Osteocyte (in vitro differentiated cells): ENCODE measurements around the gene SLC45A1. TPM values are rescaled to one million over a fixed set of nuclear protein-coding genes. Genes with fewer than 3 reads are reported as not detected.

Experiments used
- DNase-seq: peaks from one replicate; pipeline ENCODE4 v3.0.0; 2021; ENCODE audit warnings: mixed read lengths; ENCODE audit not compliant: unreplicated experiment; ENCODE audit errors: extremely low spot score
- H3K27ac Mint-ChIP-seq: one replicate; pipeline ENCODE4 v1.8.0; 2021; ENCODE audit warnings: mild to moderate bottlenecking, mixed read lengths; ENCODE audit not compliant: unreplicated experiment
- H3K27me3 Mint-ChIP-seq: one replicate; pipeline ENCODE4 v1.8.0; 2021; ENCODE audit warnings: mixed read lengths; ENCODE audit not compliant: unreplicated experiment
- H3K36me3 Mint-ChIP-seq: one replicate; pipeline ENCODE4 v1.8.0; 2021; ENCODE audit warnings: mixed read lengths; ENCODE audit not compliant: unreplicated experiment
- H3K4me1 Mint-ChIP-seq: one replicate; pipeline ENCODE4 v1.8.0; 2021; ENCODE audit warnings: mixed read lengths; ENCODE audit not compliant: unreplicated experiment
- H3K4me3 Mint-ChIP-seq: one replicate; pipeline ENCODE4 v1.8.0; 2021; ENCODE audit warnings: mild to moderate bottlenecking, moderate library complexity, mixed read lengths; ENCODE audit not compliant: unreplicated experiment
- H3K9me3 Mint-ChIP-seq: one replicate; pipeline ENCODE4 v1.8.0; 2021; ENCODE audit warnings: mixed read lengths; ENCODE audit not compliant: unreplicated experiment
- total RNA-seq: library from RNA; stranded (reverse); gene quantifications from 2 replicates; pipeline ENCODE4 v1.2.1, GENCODE V29; 2021
- TF ChIP-seq, protein P1 (sequence below): fragments of 200-600 bp; sonication (generic); IDR thresholded peaks from 2 replicates; pipeline ENCODE4 v1.5.0; 2021; ENCODE audit warnings: antibody characterized with exemption, mild to moderate bottlenecking, moderate library complexity

The SLC45A1 gene
- total RNA-seq, 1 donor from 2014 or later: 3.2 TPM

DNA sequence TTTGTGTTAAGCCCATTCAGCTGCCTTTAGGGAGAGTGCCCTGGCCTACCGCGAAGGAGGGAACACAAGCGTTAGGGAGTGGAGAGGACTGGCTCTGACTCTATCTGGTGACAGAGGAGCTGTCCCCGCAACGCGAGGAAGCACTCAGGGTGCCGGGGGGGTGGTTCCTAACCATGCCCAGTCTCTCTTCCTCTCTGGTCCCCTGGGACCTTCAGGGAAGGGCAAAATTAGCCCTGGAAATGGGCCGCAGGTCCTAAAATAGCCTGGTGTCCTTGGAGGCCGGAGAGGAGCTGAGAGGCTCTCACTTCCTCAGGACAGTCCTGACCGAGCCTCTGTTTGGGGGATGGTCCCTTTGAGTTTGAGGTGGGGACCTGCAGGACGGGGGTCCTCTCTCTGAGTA, 5.8 kb downstream of the SLC45A1 start:
- no peaks in the 10 kb centered on the region for H3K27me3 Mint-ChIP-seq
- no peak for DNase-seq
- H3K4me1 Mint-ChIP-seq: peaks cover under 1% of the 10 kb centered on the region
- no peak overlapping the region for H3K27ac Mint-ChIP-seq
- TF ChIP-seq, protein P1, sequence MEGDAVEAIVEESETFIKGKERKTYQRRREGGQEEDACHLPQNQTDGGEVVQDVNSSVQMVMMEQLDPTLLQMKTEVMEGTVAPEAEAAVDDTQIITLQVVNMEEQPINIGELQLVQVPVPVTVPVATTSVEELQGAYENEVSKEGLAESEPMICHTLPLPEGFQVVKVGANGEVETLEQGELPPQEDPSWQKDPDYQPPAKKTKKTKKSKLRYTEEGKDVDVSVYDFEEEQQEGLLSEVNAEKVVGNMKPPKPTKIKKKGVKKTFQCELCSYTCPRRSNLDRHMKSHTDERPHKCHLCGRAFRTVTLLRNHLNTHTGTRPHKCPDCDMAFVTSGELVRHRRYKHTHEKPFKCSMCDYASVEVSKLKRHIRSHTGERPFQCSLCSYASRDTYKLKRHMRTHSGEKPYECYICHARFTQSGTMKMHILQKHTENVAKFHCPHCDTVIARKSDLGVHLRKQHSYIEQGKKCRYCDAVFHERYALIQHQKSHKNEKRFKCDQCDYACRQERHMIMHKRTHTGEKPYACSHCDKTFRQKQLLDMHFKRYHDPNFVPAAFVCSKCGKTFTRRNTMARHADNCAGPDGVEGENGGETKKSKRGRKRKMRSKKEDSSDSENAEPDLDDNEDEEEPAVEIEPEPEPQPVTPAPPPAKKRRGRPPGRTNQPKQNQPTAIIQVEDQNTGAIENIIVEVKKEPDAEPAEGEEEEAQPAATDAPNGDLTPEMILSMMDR: no peak
- H3K9me3 Mint-ChIP-seq: no peaks in the 10 kb centered on the region
- no peak overlapping the region for H3K4me3 Mint-ChIP-seq
- H3K36me3 Mint-ChIP-seq: no peaks in the 10 kb centered on the region

DNA sequence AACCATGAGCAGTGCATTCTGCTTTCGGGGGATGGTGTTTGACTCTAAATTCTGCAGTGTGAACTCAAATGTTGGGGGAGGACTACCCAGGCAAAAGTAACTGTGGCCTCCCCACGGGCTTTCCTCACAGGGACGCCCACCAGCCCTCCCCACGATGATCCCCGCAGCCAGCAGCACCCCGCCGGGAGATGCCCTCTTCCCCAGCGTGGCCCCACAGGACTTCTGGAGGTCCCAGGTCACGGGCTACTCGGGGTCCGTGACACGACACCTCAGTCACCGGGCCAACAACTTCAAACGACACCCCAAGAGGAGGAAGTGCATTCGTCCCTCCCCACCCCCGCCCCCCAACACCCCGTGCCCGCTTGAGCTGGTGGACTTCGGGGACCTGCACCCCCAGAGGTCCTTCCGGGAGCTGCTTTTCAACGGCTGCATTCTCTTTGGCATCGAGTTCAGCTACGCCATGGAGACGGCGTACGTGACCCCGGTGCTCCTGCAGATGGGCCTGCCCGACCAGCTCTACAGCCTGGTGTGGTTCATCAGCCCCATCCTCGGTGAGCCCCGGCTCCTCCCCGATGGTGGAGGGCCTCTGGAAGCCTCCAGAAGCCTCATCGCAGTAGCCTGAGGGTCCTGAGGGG, 6.4 kb downstream of the SLC45A1 start:
- TF ChIP-seq, protein P1: no peak
- Mint-ChIP-seq H3K4me1 (peaks cover 5% of the 10 kb centered on the region), H3K9me3 (no peaks in the 10 kb centered on the region), H3K27me3 (no peaks in the 10 kb centered on the region), H3K27ac (no peak overlapping the region), H3K4me3 (no peak overlapping the region), H3K36me3 (no peaks in the 10 kb centered on the region)
- DNase-seq: no peak

- TF ChIP-seq, protein P1: no peak
- no peak for DNase-seq
- Mint-ChIP-seq H3K36me3 (no peaks in the 10 kb centered on the region), H3K9me3 (no peaks in the 10 kb centered on the region), H3K4me1 (peaks cover 11% of the 10 kb centered on the region), H3K27ac (no peak overlapping the region), H3K4me3 (no peak overlapping the region), H3K27me3 (no peaks in the 10 kb centered on the region)
These were observed 7.9 kb downstream of the SLC45A1 start for GRCh38 chr1:8325771-8326170.

DNA sequence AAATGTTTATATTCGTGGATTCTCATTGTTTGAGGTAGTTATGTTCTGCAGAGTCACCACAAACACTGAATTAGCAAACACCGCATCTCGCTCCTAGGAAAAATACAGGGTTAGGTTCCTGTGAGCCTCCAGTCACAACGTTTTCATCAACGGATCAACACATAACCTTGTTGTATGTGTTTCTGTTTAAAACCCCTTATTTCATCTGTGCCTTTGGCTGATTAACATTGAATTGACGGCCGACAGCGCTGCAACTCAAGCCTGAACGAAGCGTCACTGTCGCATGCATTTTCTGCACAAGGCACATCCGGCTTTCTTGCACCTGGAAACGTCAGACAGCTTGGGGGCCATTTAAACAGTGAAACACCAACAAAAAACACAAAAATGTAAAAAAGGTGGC, 8.4 kb downstream of the SLC45A1 start:
- Mint-ChIP-seq H3K9me3 (no peaks in the 10 kb centered on the region), H3K4me1 (peaks cover 11% of the 10 kb centered on the region), H3K4me3 (no peak overlapping the region), H3K27me3 (no peaks in the 10 kb centered on the region), H3K36me3 (no peaks in the 10 kb centered on the region), H3K27ac (no peak overlapping the region)
- TF ChIP-seq, protein P1: no peak
- no peak for DNase-seq

DNA sequence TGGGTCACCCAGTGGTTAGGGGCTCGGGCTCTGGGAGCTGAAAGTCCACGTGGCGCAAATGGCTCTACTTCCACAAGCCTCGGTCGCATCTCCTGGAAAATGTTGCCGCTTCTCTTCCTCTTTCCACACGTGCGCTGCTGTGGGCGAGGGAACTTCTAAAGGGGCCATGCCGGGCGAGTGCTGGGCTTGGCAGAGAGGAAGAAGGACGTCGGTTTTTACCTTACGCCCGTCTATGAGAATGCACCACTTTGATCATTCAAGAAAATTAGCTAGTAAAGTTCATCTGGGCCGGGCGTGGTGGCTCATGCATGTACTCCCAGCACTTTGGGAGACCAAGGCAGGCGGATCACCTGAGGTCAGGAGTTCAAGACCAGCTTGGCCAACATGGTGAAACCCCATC, 10.4 kb downstream of the SLC45A1 start:
- TF ChIP-seq, protein P1: no peak
- Mint-ChIP-seq H3K4me3 (no peak overlapping the region), H3K9me3 (no peaks in the 10 kb centered on the region), H3K36me3 (no peaks in the 10 kb centered on the region), H3K27ac (no peak overlapping the region), H3K27me3 (no peaks in the 10 kb centered on the region), H3K4me1 (peaks cover 11% of the 10 kb centered on the region)
- no peak for DNase-seq
